Endothelial cell of umbilical vein (primary cell): ENCODE results near the gene FGF3. TPM values are rescaled to one million over a fixed set of nuclear protein-coding genes. Genes with fewer than 3 reads are reported as not detected.

Source experiments
- BruUV-seq: library from RNA; stranded (reverse); fragments of 400-500 nt; replicated peaks from 2 replicates; lab custom pipeline; 2021; lab: Mats Ljungman, UMichigan
- CTCF ChIA-PET: fragments of 300-600, 350-600 bp; sonication (Branson Sonifier 250); formaldehyde crosslinking; loops from one replicate; lab custom pipeline; 2021; ENCODE audit warnings: antibody characterized with exemption, inconsistent platforms; lab: Charles Lee
- POLR2A ChIA-PET: fragments of 300-600, 350-600 bp; sonication (Branson Sonifier 250); formaldehyde crosslinking; loops from one replicate; lab custom pipeline; 2021; ENCODE audit warnings: antibody characterized with exemption, inconsistent platforms; lab: Charles Lee
- DNase-seq: peaks from one replicate; pipeline ENCODE4 v3.0.0-alpha.2; 2011; ENCODE audit warnings: low read depth, low spot score
- FAIRE-seq: peaks from 2 replicates; lab custom pipeline; 2011; peaks lifted over from hg19 to GRCh38; lab: Jason Lieb, UNC
- H2AFZ ChIP-seq: 2 replicates; pipeline ENCODE4 v1.6.0; 2012; ENCODE audit warnings: low read depth, low read length, control low read depth, inconsistent platforms
- H3K27ac ChIP-seq: 2 replicates; pipeline ENCODE4 v1.5.1; 2011; ENCODE audit warnings: low read depth, mild to moderate bottlenecking, control low read depth, low read length, moderate library complexity; ENCODE audit not compliant: insufficient read depth
- H3K27me3 ChIP-seq, 2 experiments: 2 replicates each; pipeline versions ENCODE4 v1.6.0 to v1.6.1; 2011; ENCODE audit warnings: low read length in 2 of 2, mixed read lengths in 1 of 2; ENCODE audit not compliant: control insufficient read depth in 2 of 2, insufficient read depth in 2 of 2
- H3K36me3 ChIP-seq, 2 experiments: 2 replicates in 1 of 2; 3 replicates in 1 of 2; pipeline ENCODE4 v1.5.1; 2011; ENCODE audit warnings: low read length in 2 of 2, mild to moderate bottlenecking in 1 of 2, moderate library complexity in 1 of 2; ENCODE audit not compliant: control insufficient read depth in 2 of 2, insufficient read depth in 2 of 2; ENCODE audit errors: extremely low read depth in 1 of 2
- H3K4me1 ChIP-seq: 3 replicates; pipeline ENCODE4 v1.5.1; 2011; ENCODE audit warnings: mild to moderate bottlenecking, low read length; ENCODE audit not compliant: control insufficient read depth, insufficient read depth; ENCODE audit errors: extremely low read depth
- H3K4me2 ChIP-seq: 2 replicates; pipeline ENCODE4 v1.6.1; 2011; ENCODE audit warnings: low read length, control low read depth, mixed read lengths; ENCODE audit not compliant: insufficient read depth
- H3K4me3 ChIP-seq, 3 experiments: fragments of 200-600 bp in 1 of 3; sonication (generic), shearing (Covaris generic) in 1 of 3; replicated peaks in 1 of 3; 2 replicates each; pipeline ENCODE4 v1.5.1; 2011 to 2016; ENCODE audit warnings: control low read depth in 3 of 3, low read length in 3 of 3, mild to moderate bottlenecking in 2 of 3, inconsistent platforms in 1 of 3, low read depth in 1 of 3, moderate library complexity in 1 of 3; ENCODE audit not compliant: insufficient read depth in 1 of 3
- H3K79me2 ChIP-seq: 2 replicates; pipeline ENCODE4 v1.6.0; 2012; ENCODE audit warnings: low read length, inconsistent platforms; ENCODE audit not compliant: control insufficient read depth, insufficient read depth
- H3K9ac ChIP-seq: replicated peaks from 2 replicates; pipeline ENCODE3; 2011; ENCODE audit warnings: low read length, control low read depth; ENCODE audit not compliant: insufficient read depth; ENCODE audit errors: extremely low read depth
- H3K9me1 ChIP-seq: replicated peaks from 3 replicates; pipeline ENCODE4 v1.6.0; 2011; ENCODE audit warnings: mild to moderate bottlenecking, low read length; ENCODE audit not compliant: control insufficient read depth, insufficient read depth; ENCODE audit errors: extremely low read depth
- H3K9me3 ChIP-seq: replicated peaks from 2 replicates; pipeline ENCODE4 v1.5.1; 2012; ENCODE audit warnings: low read length, inconsistent platforms; ENCODE audit not compliant: control insufficient read depth, insufficient read depth
- H4K20me1 ChIP-seq: replicated peaks from 2 replicates; pipeline ENCODE3; 2011; ENCODE audit warnings: mild to moderate bottlenecking, low read length; ENCODE audit not compliant: control insufficient read depth, insufficient read depth; ENCODE audit errors: extremely low read depth
- CTCF ChIP-seq, 2 donors: IDR thresholded peaks; 1 replicate in 1 of 2; 2 replicates in 1 of 2; pipeline ENCODE4 v1.5.1; 2011; ENCODE audit warnings: low read length in 2 of 2, mild to moderate bottlenecking in 2 of 2, moderate library complexity in 2 of 2, control low read depth in 1 of 2, inconsistent platforms in 1 of 2, low read depth in 1 of 2; ENCODE audit not compliant: insufficient read depth in 1 of 2; ENCODE audit errors: extremely low read depth in 1 of 2
- EZH2 ChIP-seq: IDR thresholded peaks from 2 replicates; pipeline ENCODE4 v1.6.1; 2012; ENCODE audit warnings: borderline replicate concordance, low read depth, mild to moderate bottlenecking, moderate library complexity, low read length, inconsistent platforms; ENCODE audit not compliant: severe bottlenecking
- FOS ChIP-seq: IDR thresholded peaks from 2 replicates; pipeline ENCODE4 v1.6.1; 2011; ENCODE audit warnings: mild to moderate bottlenecking, low read length, moderate library complexity, borderline replicate concordance; ENCODE audit not compliant: insufficient read depth
- GATA2 ChIP-seq: IDR thresholded peaks from 2 replicates; pipeline ENCODE4 v1.7.0; 2011; ENCODE audit warnings: low read depth, mild to moderate bottlenecking, moderate library complexity, mixed read lengths, low read length; ENCODE audit not compliant: insufficient read length, insufficient read depth
- MAX ChIP-seq: IDR thresholded peaks from 2 replicates; pipeline ENCODE4 v1.6.1; 2011; ENCODE audit not compliant: insufficient read depth, insufficient read length
- POLR2A ChIP-seq: IDR thresholded peaks from 2 replicates; pipeline ENCODE4 v1.6.1; 2012; ENCODE audit warnings: low read depth, mild to moderate bottlenecking, control low read depth, low read length
- POLR2AphosphoS5 ChIP-seq: IDR thresholded peaks from 2 replicates; pipeline ENCODE4 v1.6.1; 2012; ENCODE audit warnings: low read depth, mild to moderate bottlenecking, control low read depth, low read length, moderate library complexity; ENCODE audit not compliant: insufficient read depth
- dilution Hi-C: fragments of 300-500 bp; cut with MboI; formaldehyde crosslinking; loops from one replicate; pipeline ENCODE4 v1.15.0; 2019; ENCODE audit warnings: low sequenced_read_pairs; ENCODE audit not compliant: extremely low pct_ligation_motif_present
- intact Hi-C: fragments of 100-400 bp; cut with micrococcal nuclease; formaldehyde crosslinking; loops from one replicate; pipeline ENCODE4 v1.10.0; 2022
- polyA plus RNA-seq, 4 experiments: library from polyadenylated mRNA; depleted of rRNA in 3 of 4; stranded (reverse) in 3 of 4; unstranded in 1 of 4; fragments of >200 nt; gene quantifications; 2 replicates each; pipeline versions ENCODE4 v1.2.1 to v1.2.3, GENCODE V29; 2011 to 2012; ENCODE audit warnings: missing spikeins in 1 of 4
- total RNA-seq: library from RNA; stranded (reverse); gene quantifications from 2 replicates; pipeline ENCODE4 v1.2.3, GENCODE V29; 2021

The FGF3 gene
- total and polyA plus RNA-seq, 2 donors (not counting 3 experiments of a cell fraction or from before 2014, with no cell fraction given): not detected

- POLR2A ChIA-PET: no interaction called here
- dilution Hi-C loops: no loop called here
- Histone ChIP-seq H3K79me2 (no peaks in the 10 kb centered on the region), H3K4me3 (no peak overlapping the region), H3K27ac (no peak overlapping the region), H3K4me1 (no peaks in the 10 kb centered on the region), H3K9me3 (no peaks in the 10 kb centered on the region), H3K27me3 (peaks cover 2% of the 10 kb centered on the region in 2 experiments), H2AFZ (no peak overlapping the region), H3K36me3 (no peaks in the 10 kb centered on the region), H3K9me1 (no peaks in the 10 kb centered on the region), H3K4me2 (no peak overlapping the region), H3K9ac (no peak overlapping the region), H4K20me1 (no peaks in the 10 kb centered on the region)
- FAIRE-seq (no peak), DNase-seq (no peak)
- CTCF ChIA-PET: interaction anchor here (0.6 kb wide), 2 partner anchors 132 to 975 kb away, joined by 3 to 4 read pairs; no protein-coding TSS in a partner anchor
- no TSS peak for BruUV-seq
- TF ChIP-seq MAX: no peak
- no peak for TF ChIP-seq FOS
- TF ChIP-seq POLR2A: no peak
- no peak for TF ChIP-seq CTCF (IDR thresholded peaks at IDR 0.05; ENCODE audit: extremely low read depth in 1 of 2, insufficient read depth in 1 of 2, low read depth in 1 of 2, low read length in 2 of 2)
- TF ChIP-seq POLR2AphosphoS5: no peak
- TF ChIP-seq GATA2: no peak
- no peak for TF ChIP-seq EZH2
- intact Hi-C loops: no loop called here
Measured at GRCh38 chr11:69808667-69809086, 10.5 kb downstream of the FGF3 start.
